ENCODE results near the gene SHISA4. TPM values are rescaled to one million over a fixed set of nuclear protein-coding genes. Genes with fewer than 3 reads are reported as not detected.

The SHISA4 gene
- total RNA-seq, 1 experiment from 2014 or later, result 14.3 TPM

GRCh38 chr1:201845331-201846083 is 43.2 kb upstream of the SHISA4 start:
- Histone ChIP-seq H3K27me3 (ENCODE audit: low read length) (no peaks in the 10 kb centered on the region), H3K9me3 (ENCODE audit: low read length) (no peaks in the 10 kb centered on the region), H3F3A (ENCODE audit: low read length, unreplicated experiment) (no peaks in the 10 kb centered on the region), H3K4me1 (ENCODE audit: insufficient read depth, low read length) (peaks cover 23% of the 10 kb centered on the region), H2AFZ (ENCODE audit: low read length) (no peak overlapping the region), H4K20me1 (ENCODE audit: low read length) (0 out of 2 replicates have a peak, but pooled peaks cover 6% of the 10 kb centered on the region), H3K4me3 (ENCODE audit: low read length) (no peak overlapping the region), H3K36me3 (ENCODE audit: low read depth, low read length) (peaks cover 19% of the 10 kb centered on the region; the same call in 1 of the 2 replicates), H3K79me2 (ENCODE audit: low read length) (peaks cover 71% of the 10 kb centered on the region), H3K9ac (ENCODE audit: low read length) (no peak overlapping the region), H3K4me2 (ENCODE audit: low read length) (no peak overlapping the region), H3K27ac (ENCODE audit: low read length) (no peak overlapping the region), H3K9me2 (replicated peaks; ENCODE audit: low read length) (no peaks in the 10 kb centered on the region)
- no peak for TF ChIP-seq EZH2phosphoT487 (IDR thresholded peaks at IDR 0.05; ENCODE audit: borderline replicate concordance, low read length)
- TF ChIP-seq EZH2 (IDR thresholded peaks at IDR 0.05; ENCODE audit: low read length, unreplicated experiment), result no peak
- TF ChIP-seq CTCF (conservative IDR thresholded peaks at IDR 0.05; ENCODE audit: low read depth, low read length), result no peak
- CTCF ChIA-PET, result interaction anchor here (0.6 kb wide), 1 partner anchor 53 kb away, joined by 5 read pairs; no protein-coding TSS in a partner anchor
- POLR2A ChIA-PET (ENCODE audit: unreplicated experiment), result interaction anchor here (0.5 kb wide), 1 partner anchor 23 kb away, joined by 4 read pairs; no protein-coding TSS in a partner anchor
- intact Hi-C loops (cut with micrococcal nuclease), result no loop called here
- peak; percentile 18 for DNase-seq
- no TSS peak for BruUV-seq (replicated peaks)
- ATAC-seq, result peak; percentile 52; the same call in 1 of the 2 replicates

GRCh38 chr1:201847150-201847549 is 41.5 kb upstream of the SHISA4 start:
- Histone ChIP-seq H4K20me1 (ENCODE audit: low read length) (0 out of 2 replicates have a peak, but pooled peaks cover 4% of the 10 kb centered on the region), H3K27me3 (ENCODE audit: low read length) (no peaks in the 10 kb centered on the region), H3K4me1 (ENCODE audit: insufficient read depth, low read length) (peaks cover 25% of the 10 kb centered on the region), H3K9me3 (ENCODE audit: low read length) (no peaks in the 10 kb centered on the region), H3K79me2 (ENCODE audit: low read length) (peaks cover 55% of the 10 kb centered on the region), H3K4me2 (ENCODE audit: low read length) (no peak overlapping the region), H3K9me2 (replicated peaks; ENCODE audit: low read length) (no peaks in the 10 kb centered on the region), H3K36me3 (ENCODE audit: low read depth, low read length) (peaks cover 28% of the 10 kb centered on the region), H3K9ac (ENCODE audit: low read length) (no peak overlapping the region), H3K27ac (ENCODE audit: low read length) (no peak overlapping the region), H3K4me3 (ENCODE audit: low read length) (no peak overlapping the region), H3F3A (ENCODE audit: low read length, unreplicated experiment) (no peaks in the 10 kb centered on the region), H2AFZ (ENCODE audit: low read length) (no peak overlapping the region)
- DNase-seq, result no peak
- ATAC-seq, result no peak
- ChIA-PET CTCF (no interaction called here), POLR2A (ENCODE audit: unreplicated experiment) (no interaction called here)
- TF ChIP-seq EZH2 (IDR thresholded peaks at IDR 0.05; ENCODE audit: low read length, unreplicated experiment) (no peak), EZH2phosphoT487 (IDR thresholded peaks at IDR 0.05; ENCODE audit: borderline replicate concordance, low read length) (no peak), CTCF (conservative IDR thresholded peaks at IDR 0.05; ENCODE audit: low read depth, low read length) (no peak)
- no TSS peak for BruUV-seq (replicated peaks)
- intact Hi-C loops (cut with micrococcal nuclease), result no loop called here

GRCh38 chr1:201848230-201848629 is 40.5 kb upstream of the SHISA4 start:
- Histone ChIP-seq H3F3A (ENCODE audit: low read length, unreplicated experiment) (no peaks in the 10 kb centered on the region), H3K4me3 (ENCODE audit: low read length) (no peak overlapping the region), H3K36me3 (ENCODE audit: low read depth, low read length) (peaks cover 37% of the 10 kb centered on the region), H2AFZ (ENCODE audit: low read length) (no peak overlapping the region), H3K4me1 (ENCODE audit: insufficient read depth, low read length) (peaks cover 25% of the 10 kb centered on the region), H3K4me2 (ENCODE audit: low read length) (no peak overlapping the region), H4K20me1 (ENCODE audit: low read length) (0 out of 2 replicates have a peak, but pooled peaks cover under 1% of the 10 kb centered on the region), H3K79me2 (ENCODE audit: low read length) (peaks cover 44% of the 10 kb centered on the region), H3K9me2 (replicated peaks; ENCODE audit: low read length) (no peaks in the 10 kb centered on the region), H3K27me3 (ENCODE audit: low read length) (no peaks in the 10 kb centered on the region), H3K27ac (ENCODE audit: low read length) (no peak overlapping the region), H3K9ac (ENCODE audit: low read length) (no peak overlapping the region), H3K9me3 (ENCODE audit: low read length) (no peaks in the 10 kb centered on the region)
- intact Hi-C loops (cut with micrococcal nuclease), result no loop called here
- ATAC-seq, result no peak
- no TSS peak for BruUV-seq (replicated peaks)
- ChIA-PET POLR2A (ENCODE audit: unreplicated experiment) (no interaction called here), CTCF (no interaction called here)
- no peak for DNase-seq
- TF ChIP-seq EZH2phosphoT487 (IDR thresholded peaks at IDR 0.05; ENCODE audit: borderline replicate concordance, low read length), result no peak
- TF ChIP-seq EZH2 (IDR thresholded peaks at IDR 0.05; ENCODE audit: low read length, unreplicated experiment), result no peak
- TF ChIP-seq CTCF (conservative IDR thresholded peaks at IDR 0.05; ENCODE audit: low read depth, low read length), result no peak

All from PC-3 (cell line).